A673 (cell line): Measurements from ENCODE around the gene SEMA6C. TPM values are rescaled to one million over a fixed set of nuclear protein-coding genes. Genes with fewer than 3 reads are reported as not detected.
A peak's percentile ranks its signal among the peaks of the same experiment; 100 is the strongest.

Experiments used
- BruUV-seq: library from RNA; stranded (reverse); fragments of 400-500 nt; replicated peaks from 2 replicates; lab custom pipeline; 2021; lab: Mats Ljungman, UMichigan
- CTCF ChIA-PET: fragments of 300-600 bp; sonication (Branson Sonifier 250); formaldehyde crosslinking; loops from one replicate; lab custom pipeline; 2022; ENCODE audit warnings: antibody characterized with exemption; lab: Charles Lee
- POLR2A ChIA-PET: fragments of 300-600 bp; sonication (Branson Sonifier 250); formaldehyde crosslinking; loops from one replicate; lab custom pipeline; 2022; ENCODE audit warnings: antibody characterized with exemption; ENCODE audit not compliant: low non-redundant PET; lab: Charles Lee
- DNase-seq: peaks from one replicate; pipeline ENCODE4 v3.0.0-alpha.2; 2015; ENCODE audit warnings: low spot score
- H3K27ac ChIP-seq: fragments of 200-600 bp; sonication (generic); 2 replicates; pipeline ENCODE4 v1.5.1; 2016; ENCODE audit warnings: mixed run types, low read depth, mild to moderate bottlenecking, mixed read lengths, antibody characterized with exemption, low read length; ENCODE audit not compliant: poor library complexity, severe bottlenecking
- H3K27me3 ChIP-seq: fragments of 200-600 bp; sonication (generic); replicated peaks from 2 replicates; pipeline ENCODE4 v1.6.1; 2017; ENCODE audit warnings: mixed run types, low read depth, mild to moderate bottlenecking, mixed read lengths, antibody characterized with exemption, low read length; ENCODE audit not compliant: insufficient read depth, poor library complexity
- H3K36me3 ChIP-seq: fragments of 200-600 bp; sonication (generic); 2 replicates; pipeline ENCODE4 v1.6.1; 2016; ENCODE audit warnings: mixed run types, mild to moderate bottlenecking, mixed read lengths, antibody characterized with exemption, low read length; ENCODE audit not compliant: insufficient read depth, poor library complexity, severe bottlenecking
- H3K4me1 ChIP-seq: fragments of 200-600 bp; sonication (generic); 2 replicates; pipeline ENCODE4 v1.6.1; 2017; ENCODE audit warnings: mixed run types, mild to moderate bottlenecking, mixed read lengths, antibody characterized with exemption, low read length; ENCODE audit not compliant: insufficient read depth, poor library complexity, severe bottlenecking
- H3K4me3 ChIP-seq: fragments of 200-600 bp; sonication (generic); 2 replicates; pipeline ENCODE4 v1.5.1; 2016; ENCODE audit warnings: low read depth, mixed run types, mild to moderate bottlenecking, mixed read lengths, low read length; ENCODE audit not compliant: poor library complexity, severe bottlenecking
- H3K9me3 ChIP-seq: fragments of 200-600 bp; sonication (generic); 2 replicates; pipeline ENCODE4 v1.6.1; 2016; ENCODE audit warnings: mixed run types, low read depth, mild to moderate bottlenecking, mixed read lengths, antibody characterized with exemption, low read length; ENCODE audit not compliant: poor library complexity, severe bottlenecking
- EZH2 ChIP-seq: fragments of 200-600 bp; sonication (generic); IDR thresholded peaks from 2 replicates; pipeline ENCODE4 v1.6.1; 2017; ENCODE audit warnings: borderline replicate concordance, low read depth, mild to moderate bottlenecking, mixed read lengths, antibody characterized with exemption, low read length; ENCODE audit not compliant: poor library complexity, severe bottlenecking
- intact Hi-C: fragments of 100-400 bp; cut with micrococcal nuclease; formaldehyde crosslinking; loops from one replicate; pipeline ENCODE4 v1.10.0; 2022; ENCODE audit not compliant: unreplicated experiment
- total RNA-seq: library from RNA; stranded (reverse); gene quantifications from 2 replicates; pipeline ENCODE4 v1.2.3, GENCODE V29; 2021
- TF ChIP-seq, protein P1 (sequence below): fragments of 300-800, 200-600 bp; sonication (generic); conservative IDR thresholded peaks from 2 replicates; pipeline ENCODE4 v1.5.1; 2017; ENCODE audit warnings: low read depth, mild to moderate bottlenecking, antibody characterized with exemption, low read length, moderate library complexity, mixed read lengths

SEMA6C gene
- total RNA-seq, 1 experiment from 2014 or later, result 4.7 TPM

DNA sequence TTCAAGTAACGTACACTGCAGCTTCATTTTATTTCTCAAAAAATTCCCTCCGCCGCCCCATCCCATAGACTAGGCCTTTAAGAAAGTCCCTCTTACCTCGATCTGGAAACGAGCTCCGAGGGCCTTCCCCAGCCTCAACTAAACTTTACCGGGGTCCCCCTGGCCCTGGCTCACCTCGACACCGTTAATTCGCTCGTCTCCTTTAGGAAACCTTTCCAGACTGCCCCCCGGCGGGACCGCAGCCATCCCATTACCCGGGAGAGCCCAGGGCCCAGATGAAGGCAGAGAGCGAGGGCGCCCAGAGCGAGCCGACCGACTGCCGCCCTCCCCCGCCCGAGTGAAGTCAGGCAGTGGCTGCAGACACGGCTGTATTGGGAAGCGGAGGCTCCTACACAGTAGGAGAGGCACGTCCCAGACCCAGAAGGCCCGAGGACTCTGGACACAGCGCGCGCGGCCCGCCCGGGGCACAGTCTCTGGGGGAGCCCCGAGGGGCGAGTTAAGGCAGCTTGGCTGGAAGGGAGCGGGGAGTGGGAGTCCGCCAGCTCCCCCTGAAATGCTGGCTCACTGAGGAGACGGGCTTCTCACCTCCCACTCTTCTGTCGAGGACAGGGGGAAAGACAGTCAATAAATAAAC, 14.6 kb downstream of the SEMA6C start:
- BruUV-seq, result no TSS peak
- no peaks in the 10 kb centered on the region for H3K9me3 ChIP-seq
- ChIA-PET POLR2A (no interaction called here), CTCF (interaction anchor here (0.5 to 0.6 kb wide), 2 partner anchors 23 to 32 kb away, joined by 3 read pairs; no protein-coding TSS in a partner anchor)
- no peaks in the 10 kb centered on the region for H3K36me3 ChIP-seq
- no peak for DNase-seq
- no peak overlapping the region for H3K27ac ChIP-seq
- H3K27me3 ChIP-seq, result no peaks in the 10 kb centered on the region
- no peak overlapping the region for H3K4me3 ChIP-seq
- TF ChIP-seq EZH2, result no peak
- no peaks in the 10 kb centered on the region for H3K4me1 ChIP-seq
- intact Hi-C loops, result loop anchor here (5.0 kb wide), 1 partner anchor 35 kb away; no protein-coding TSS in a partner anchor

DNA sequence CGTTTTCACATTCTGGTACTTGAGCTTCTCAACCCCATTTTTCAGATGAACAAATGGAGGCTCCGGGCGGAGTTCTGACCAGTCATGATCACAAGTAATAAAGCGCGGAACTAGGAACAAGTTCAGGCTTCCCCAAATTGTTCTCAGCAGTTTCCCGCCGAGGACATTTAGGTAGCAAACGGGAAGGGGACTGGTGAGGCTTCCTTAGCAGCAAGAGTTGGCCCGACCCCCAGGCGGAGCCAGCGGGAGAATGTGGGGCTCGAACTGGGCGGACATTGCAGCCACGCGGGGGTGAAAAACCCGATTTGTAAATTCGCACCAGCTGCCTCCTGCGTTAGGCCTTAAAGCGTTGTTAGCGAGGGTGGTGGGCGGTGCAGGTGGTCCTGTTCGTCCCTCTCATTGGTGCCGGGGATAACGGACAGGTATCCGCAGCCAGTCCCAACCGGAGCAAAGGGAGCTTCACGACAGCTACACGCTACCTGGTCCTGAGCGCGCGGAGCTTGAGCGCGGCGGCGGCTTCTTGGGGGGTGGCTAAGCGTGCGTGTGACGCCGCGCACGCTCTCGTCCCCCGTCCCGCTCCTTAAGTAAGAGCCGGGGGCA, 15.3 kb downstream of the SEMA6C start:
- Histone ChIP-seq H3K27ac (no peak overlapping the region), H3K4me1 (no peaks in the 10 kb centered on the region), H3K9me3 (no peaks in the 10 kb centered on the region), H3K36me3 (no peaks in the 10 kb centered on the region), H3K4me3 (no peak overlapping the region), H3K27me3 (no peaks in the 10 kb centered on the region)
- DNase-seq, result peak; percentile 71
- POLR2A ChIA-PET, result no interaction called here
- intact Hi-C loops, result loop anchor here (5.0 kb wide), 1 partner anchor 34 kb away; no protein-coding TSS in a partner anchor
- no TSS peak for BruUV-seq
- TF ChIP-seq EZH2, result no peak
- TF ChIP-seq, protein P1, sequence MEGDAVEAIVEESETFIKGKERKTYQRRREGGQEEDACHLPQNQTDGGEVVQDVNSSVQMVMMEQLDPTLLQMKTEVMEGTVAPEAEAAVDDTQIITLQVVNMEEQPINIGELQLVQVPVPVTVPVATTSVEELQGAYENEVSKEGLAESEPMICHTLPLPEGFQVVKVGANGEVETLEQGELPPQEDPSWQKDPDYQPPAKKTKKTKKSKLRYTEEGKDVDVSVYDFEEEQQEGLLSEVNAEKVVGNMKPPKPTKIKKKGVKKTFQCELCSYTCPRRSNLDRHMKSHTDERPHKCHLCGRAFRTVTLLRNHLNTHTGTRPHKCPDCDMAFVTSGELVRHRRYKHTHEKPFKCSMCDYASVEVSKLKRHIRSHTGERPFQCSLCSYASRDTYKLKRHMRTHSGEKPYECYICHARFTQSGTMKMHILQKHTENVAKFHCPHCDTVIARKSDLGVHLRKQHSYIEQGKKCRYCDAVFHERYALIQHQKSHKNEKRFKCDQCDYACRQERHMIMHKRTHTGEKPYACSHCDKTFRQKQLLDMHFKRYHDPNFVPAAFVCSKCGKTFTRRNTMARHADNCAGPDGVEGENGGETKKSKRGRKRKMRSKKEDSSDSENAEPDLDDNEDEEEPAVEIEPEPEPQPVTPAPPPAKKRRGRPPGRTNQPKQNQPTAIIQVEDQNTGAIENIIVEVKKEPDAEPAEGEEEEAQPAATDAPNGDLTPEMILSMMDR, result no peak
- CTCF ChIA-PET, result interaction anchor here (0.5 to 0.6 kb wide), 2 partner anchors 24 to 31 kb away, joined by 3 read pairs; no protein-coding TSS in a partner anchor

DNA sequence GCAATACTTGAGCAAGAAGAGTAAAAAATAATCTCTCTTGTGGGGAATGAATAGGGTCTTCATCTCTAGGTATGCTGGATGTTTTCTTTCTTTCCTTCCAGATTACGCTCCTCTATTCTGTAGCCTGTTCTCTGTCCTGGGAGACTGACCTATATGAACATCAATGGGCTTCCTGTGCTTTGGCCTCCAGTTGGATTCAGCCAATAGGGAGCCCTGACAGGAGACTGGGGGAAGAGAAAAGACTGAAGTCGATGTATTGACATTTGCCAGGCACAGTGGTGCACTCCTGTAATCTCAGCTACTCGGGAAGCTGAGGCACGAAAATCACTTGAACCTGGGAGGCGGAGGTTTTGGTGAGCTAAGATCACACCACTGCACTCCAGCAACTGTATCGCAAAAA, 17.6 kb downstream of the SEMA6C start:
- no peak for DNase-seq
- Histone ChIP-seq H3K36me3 (no peaks in the 10 kb centered on the region), H3K27ac (no peak overlapping the region), H3K27me3 (no peaks in the 10 kb centered on the region), H3K4me3 (no peak overlapping the region), H3K4me1 (no peaks in the 10 kb centered on the region), H3K9me3 (no peaks in the 10 kb centered on the region)
- ChIA-PET POLR2A (no interaction called here), CTCF (no interaction called here)
- BruUV-seq, result no TSS peak
- intact Hi-C loops, result no loop called here
- TF ChIP-seq, protein P1, result no peak
- TF ChIP-seq EZH2, result no peak
